ENCODE data around the gene SNX20. TPM values are rescaled to one million over a fixed set of nuclear protein-coding genes. Genes with fewer than 3 reads are reported as not detected.
A peak's percentile ranks its signal among the peaks of the same experiment; 100 is the strongest.

SNX20 gene
- total and polyA plus RNA-seq, 2 of the 4 experiments (the other 2 are of a cell fraction), result not detected

DNA sequence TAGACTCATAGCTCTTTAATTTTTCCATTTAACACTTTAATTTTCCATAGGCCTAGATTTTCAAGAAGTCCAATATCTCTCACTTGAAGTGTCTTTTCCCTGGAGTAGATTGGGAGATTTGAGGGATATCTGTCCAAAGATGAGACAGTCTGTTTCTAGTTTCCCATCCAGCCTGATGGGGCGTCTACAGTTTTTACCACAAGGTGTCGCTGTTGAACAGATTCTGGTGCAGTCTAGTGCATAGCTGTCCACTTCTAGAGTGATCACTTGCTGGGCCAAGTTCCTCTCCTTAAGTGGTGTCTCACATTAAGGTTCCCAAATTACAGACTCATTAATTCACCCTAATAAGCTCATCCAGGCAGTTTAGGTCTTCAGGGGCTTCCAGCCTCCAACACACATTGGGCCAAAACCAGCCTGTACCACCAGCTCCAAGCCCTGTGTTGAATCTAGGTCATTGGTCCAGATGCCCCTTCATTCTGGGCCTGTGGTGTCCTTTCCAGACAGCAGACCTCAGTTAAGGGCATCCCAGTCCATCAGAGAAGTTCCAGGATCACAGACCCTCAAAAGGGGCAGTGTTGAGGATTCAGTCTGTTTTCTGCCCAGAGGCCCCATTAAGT, 9.4 kb downstream of the SNX20 start:
- intact Hi-C loops (cut with micrococcal nuclease), result loop anchor here (1.0 kb wide), 1 partner anchor 135 kb away; no protein-coding TSS in a partner anchor

More for the DNA sequence above, 9.4 kb downstream of the SNX20 start:
- no peak overlapping the region for H3K23ac ChIP-seq (ENCODE audit: low read depth, low read length)
- no peak overlapping the region for H3K4ac ChIP-seq (ENCODE audit: low read depth, low read length)
- H2BK5ac ChIP-seq (ENCODE audit: low read depth, low read length, poor library complexity, severe bottlenecking), result no peak overlapping the region
- no peak overlapping the region for H3K14ac ChIP-seq (replicated peaks; ENCODE audit: low read depth, low read length)
- TF ChIP-seq CHD1 (IDR thresholded peaks at IDR 0.05; ENCODE audit: low read depth, low read length) (no peak), RAD21 (IDR thresholded peaks at IDR 0.05; ENCODE audit: low read length) (peak; percentile 38), RFX5 (IDR thresholded peaks at IDR 0.05; ENCODE audit: low read depth, low read length) (no peak), MAFK (IDR thresholded peaks at IDR 0.05; ENCODE audit: low read depth, low read length) (no peak), MXI1 (IDR thresholded peaks at IDR 0.05; ENCODE audit: borderline replicate concordance, low read depth, low read length) (no peak), SMC3 (IDR thresholded peaks at IDR 0.05; ENCODE audit: low read depth, low read length) (peak; percentile 43), MAZ (IDR thresholded peaks at IDR 0.05; ENCODE audit: borderline replicate concordance, low read depth, low read length) (no peak), RCOR1 (IDR thresholded peaks at IDR 0.05; ENCODE audit: insufficient replicate concordance, low read length) (no peak), BHLHE40 (IDR thresholded peaks at IDR 0.05; ENCODE audit: low read depth, low read length) (no peak), CEBPB (IDR thresholded peaks at IDR 0.05; ENCODE audit: low read depth, low read length) (no peak), FOS (IDR thresholded peaks at IDR 0.05; ENCODE audit: low read depth, low read length) (no peak), NFE2L2 (IDR thresholded peaks at IDR 0.05; ENCODE audit: low read depth, low read length) (no peak), POLR2A (IDR thresholded peaks at IDR 0.05; ENCODE audit: low read depth, low read length) (no peak)
- TF ChIP-seq, protein P1, sequence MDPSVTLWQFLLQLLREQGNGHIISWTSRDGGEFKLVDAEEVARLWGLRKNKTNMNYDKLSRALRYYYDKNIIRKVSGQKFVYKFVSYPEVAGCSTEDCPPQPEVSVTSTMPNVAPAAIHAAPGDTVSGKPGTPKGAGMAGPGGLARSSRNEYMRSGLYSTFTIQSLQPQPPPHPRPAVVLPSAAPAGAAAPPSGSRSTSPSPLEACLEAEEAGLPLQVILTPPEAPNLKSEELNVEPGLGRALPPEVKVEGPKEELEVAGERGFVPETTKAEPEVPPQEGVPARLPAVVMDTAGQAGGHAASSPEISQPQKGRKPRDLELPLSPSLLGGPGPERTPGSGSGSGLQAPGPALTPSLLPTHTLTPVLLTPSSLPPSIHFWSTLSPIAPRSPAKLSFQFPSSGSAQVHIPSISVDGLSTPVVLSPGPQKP (IDR thresholded peaks at IDR 0.05; ENCODE audit: borderline replicate concordance, low read depth, low read length), result no peak
- TF ChIP-seq, protein P2, sequence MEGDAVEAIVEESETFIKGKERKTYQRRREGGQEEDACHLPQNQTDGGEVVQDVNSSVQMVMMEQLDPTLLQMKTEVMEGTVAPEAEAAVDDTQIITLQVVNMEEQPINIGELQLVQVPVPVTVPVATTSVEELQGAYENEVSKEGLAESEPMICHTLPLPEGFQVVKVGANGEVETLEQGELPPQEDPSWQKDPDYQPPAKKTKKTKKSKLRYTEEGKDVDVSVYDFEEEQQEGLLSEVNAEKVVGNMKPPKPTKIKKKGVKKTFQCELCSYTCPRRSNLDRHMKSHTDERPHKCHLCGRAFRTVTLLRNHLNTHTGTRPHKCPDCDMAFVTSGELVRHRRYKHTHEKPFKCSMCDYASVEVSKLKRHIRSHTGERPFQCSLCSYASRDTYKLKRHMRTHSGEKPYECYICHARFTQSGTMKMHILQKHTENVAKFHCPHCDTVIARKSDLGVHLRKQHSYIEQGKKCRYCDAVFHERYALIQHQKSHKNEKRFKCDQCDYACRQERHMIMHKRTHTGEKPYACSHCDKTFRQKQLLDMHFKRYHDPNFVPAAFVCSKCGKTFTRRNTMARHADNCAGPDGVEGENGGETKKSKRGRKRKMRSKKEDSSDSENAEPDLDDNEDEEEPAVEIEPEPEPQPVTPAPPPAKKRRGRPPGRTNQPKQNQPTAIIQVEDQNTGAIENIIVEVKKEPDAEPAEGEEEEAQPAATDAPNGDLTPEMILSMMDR (conservative IDR thresholded peaks at IDR 0.05; ENCODE audit: low read depth, low read length), result peak; percentile 42
- TF ChIP-seq, protein P3, sequence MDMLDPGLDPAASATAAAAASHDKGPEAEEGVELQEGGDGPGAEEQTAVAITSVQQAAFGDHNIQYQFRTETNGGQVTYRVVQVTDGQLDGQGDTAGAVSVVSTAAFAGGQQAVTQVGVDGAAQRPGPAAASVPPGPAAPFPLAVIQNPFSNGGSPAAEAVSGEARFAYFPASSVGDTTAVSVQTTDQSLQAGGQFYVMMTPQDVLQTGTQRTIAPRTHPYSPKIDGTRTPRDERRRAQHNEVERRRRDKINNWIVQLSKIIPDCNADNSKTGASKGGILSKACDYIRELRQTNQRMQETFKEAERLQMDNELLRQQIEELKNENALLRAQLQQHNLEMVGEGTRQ (IDR thresholded peaks at IDR 0.05; ENCODE audit: low read depth, low read length), result no peak
- in situ Hi-C loops (cut with MboI; ENCODE audit: low sequenced_read_pairs) (loop anchor here (25.0 kb wide), 1 partner anchor 459 kb away; no protein-coding TSS in a partner anchor), dilution Hi-C loops (cut with HindIII; ENCODE audit: low sequenced_read_pairs, unreplicated experiment) (no loop called here)
- no peak overlapping the region for H3K9ac ChIP-seq (ENCODE audit: low read depth, low read length)
- H3K27ac ChIP-seq (ENCODE audit: insufficient read depth, low read length), result no peak overlapping the region
- no TSS peak for BruUV-seq (replicated peaks)
- no peak overlapping the region for H4K91ac ChIP-seq (ENCODE audit: insufficient read depth, low read depth, low read length)
- ChIA-PET CTCF (interaction anchor here (1.8 kb wide), 1 partner anchor 135 kb away, joined by 7 read pairs; no protein-coding TSS in a partner anchor), POLR2A (ENCODE audit: unreplicated experiment) (no interaction called here)
- no peak overlapping the region for H3K4me2 ChIP-seq (ENCODE audit: low read depth, low read length)
- H3K9me3 ChIP-seq (ENCODE audit: control insufficient read depth, insufficient read depth, low read length), result peaks cover 23% of the 10 kb centered on the region
- peaks cover 5% of the 10 kb centered on the region for H3K27me3 ChIP-seq (ENCODE audit: control insufficient read depth, insufficient read depth, low read length)
- H4K8ac ChIP-seq (ENCODE audit: low read depth in 2 of 2, low read length in 2 of 2), result no peak overlapping the region
- no peaks in the 10 kb centered on the region for H3K4me1 ChIP-seq (ENCODE audit: control insufficient read depth, insufficient read depth, low read length)
- ATAC-seq (ENCODE audit: low read depth) (no peak), DNase-seq (peak; percentile 16)
- no peaks in the 10 kb centered on the region for H3K36me3 ChIP-seq (ENCODE audit: control insufficient read depth, insufficient read depth, low read length)
- H3K79me1 ChIP-seq (ENCODE audit: low read depth in 1 of 2, low read length in 2 of 2), result no peaks in the 10 kb centered on the region
- no peak overlapping the region for H3K4me3 ChIP-seq (ENCODE audit: insufficient read depth, low read depth, low read length)
- no peaks in the 10 kb centered on the region for H4K20me1 ChIP-seq (ENCODE audit: insufficient read depth, low read length)
- H2AK5ac ChIP-seq (ENCODE audit: low read depth, low read length), result no peak overlapping the region
- no peak overlapping the region for H2BK120ac ChIP-seq (ENCODE audit: low read depth, low read length)
- no peak overlapping the region for H3K18ac ChIP-seq (ENCODE audit: low read depth, low read length)
- H2AK9ac ChIP-seq (replicated peaks; ENCODE audit: low read depth, low read length, poor library complexity), result no peak overlapping the region
- H3K56ac ChIP-seq (ENCODE audit: extremely low read depth, insufficient read depth, low read length), result no peak overlapping the region
- no peak overlapping the region for H4K5ac ChIP-seq (ENCODE audit: low read depth, low read length)
- H2AFZ ChIP-seq (replicated peaks; ENCODE audit: low read length, poor library complexity), result no peak overlapping the region
- H3K9me1 ChIP-seq (ENCODE audit: insufficient read depth, low read length), result no peaks in the 10 kb centered on the region
- 36% methylated on average over 2 of the region's 2 CpGs; no CpG with 5 or more reads in 1 of the 2 experiments for WGBS, 2 experiments (ENCODE audit: extremely low coverage in 2 of 2, insufficient read length in 1 of 2)
- no peak overlapping the region for H2BK15ac ChIP-seq (ENCODE audit: low read depth, low read length)
- H2BK20ac ChIP-seq (ENCODE audit: low read depth, low read length), result no peak overlapping the region

Data from IMR-90 (cell line).